Endodermal cell (in vitro differentiated cells): ENCODE measurements around the gene CTSD. TPM values are rescaled to one million over a fixed set of nuclear protein-coding genes. Genes with fewer than 3 reads are reported as not detected.

ENCODE experiments used
- DNase-seq: peaks from one replicate; pipeline ENCODE4 v3.0.0-alpha.2; 2017
- H3K27ac ChIP-seq: 2 replicates; pipeline ENCODE4 v1.5.1; 2013; ENCODE audit warnings: mild to moderate bottlenecking, low read depth, low read length, moderate library complexity
- H3K27me3 ChIP-seq: 2 replicates; pipeline ENCODE4 v1.6.1; 2013; ENCODE audit warnings: mild to moderate bottlenecking, low read length, moderate library complexity; ENCODE audit not compliant: insufficient read depth, control insufficient read depth, poor library complexity, severe bottlenecking
- H3K36me3 ChIP-seq: 2 replicates; pipeline ENCODE4 v1.7.0; 2013; ENCODE audit warnings: mild to moderate bottlenecking, low read length, moderate library complexity; ENCODE audit not compliant: control insufficient read depth, insufficient read depth
- H3K4me1 ChIP-seq: one replicate; pipeline ENCODE4 v1.7.0; 2013; ENCODE audit warnings: low read length; ENCODE audit not compliant: control insufficient read depth, insufficient read depth
- H3K4me3 ChIP-seq: 2 replicates; pipeline ENCODE4 v1.5.1; 2013; ENCODE audit warnings: mild to moderate bottlenecking, low read length, moderate library complexity
- H3K9ac ChIP-seq: 2 replicates; pipeline ENCODE4 v1.6.1; 2013; ENCODE audit warnings: mild to moderate bottlenecking, low read length, moderate library complexity; ENCODE audit not compliant: poor library complexity, severe bottlenecking; ENCODE audit errors: extremely low read depth
- H3K9me3 ChIP-seq: 2 replicates; pipeline ENCODE4 v1.6.1; 2013; ENCODE audit warnings: mild to moderate bottlenecking, low read length, moderate library complexity; ENCODE audit not compliant: control insufficient read depth
- H3K27ac Mint-ChIP-seq: 2 replicates; pipeline ENCODE4 v1.8.0; 2020; ENCODE audit warnings: mixed read lengths
- H3K27me3 Mint-ChIP-seq: 2 replicates; pipeline ENCODE4 v1.8.0; 2021; ENCODE audit warnings: mild to moderate bottlenecking, mixed read lengths; ENCODE audit not compliant: insufficient read depth
- H3K36me3 Mint-ChIP-seq: 2 replicates; pipeline ENCODE4 v1.8.0; 2020; ENCODE audit warnings: low read depth, mixed read lengths
- H3K4me1 Mint-ChIP-seq: 2 replicates; pipeline ENCODE4 v1.8.0; 2020; ENCODE audit warnings: mixed read lengths
- H3K4me3 Mint-ChIP-seq: 2 replicates; pipeline ENCODE4 v1.8.0; 2020; ENCODE audit warnings: mild to moderate bottlenecking, moderate library complexity, mixed read lengths
- H3K9me3 Mint-ChIP-seq: 2 replicates; pipeline ENCODE4 v1.8.0; 2020; ENCODE audit warnings: mild to moderate bottlenecking, mixed read lengths
- WGBS, 2 experiments: methylation state at CpG; one replicate each; pipeline versions ENCODE4 v1.1.5 to v1.1.7; 2013; ENCODE audit warnings: missing lambda C conversion rate in 2 of 2, mixed read lengths in 1 of 2; ENCODE audit not compliant: insufficient coverage in 1 of 2, insufficient read length in 1 of 2; 5-methylcytosine and 5-hydroxymethylcytosine counted together
- total RNA-seq, 2 donors: library from RNA; stranded (reverse); fragmentation: NEBNext Ultra II Directional in 1 of 2; extraction: Animal tissue kit (Norgen Biotek cat#: 25700) in 1 of 2; gene quantifications; 2 replicates in 1 of 2; 3 replicates in 1 of 2; pipeline ENCODE4 v1.2.1, GENCODE V29; 2021
- TF ChIP-seq, protein P1 (sequence below): fragments of 200-600 bp; sonication (generic); conservative IDR thresholded peaks from 2 replicates; pipeline ENCODE4 v1.5.0; 2021; ENCODE audit warnings: antibody characterized with exemption, mild to moderate bottlenecking

The CTSD gene
- total RNA-seq, 2 donors from 2014 or later = 185 to 208 TPM

DNA sequence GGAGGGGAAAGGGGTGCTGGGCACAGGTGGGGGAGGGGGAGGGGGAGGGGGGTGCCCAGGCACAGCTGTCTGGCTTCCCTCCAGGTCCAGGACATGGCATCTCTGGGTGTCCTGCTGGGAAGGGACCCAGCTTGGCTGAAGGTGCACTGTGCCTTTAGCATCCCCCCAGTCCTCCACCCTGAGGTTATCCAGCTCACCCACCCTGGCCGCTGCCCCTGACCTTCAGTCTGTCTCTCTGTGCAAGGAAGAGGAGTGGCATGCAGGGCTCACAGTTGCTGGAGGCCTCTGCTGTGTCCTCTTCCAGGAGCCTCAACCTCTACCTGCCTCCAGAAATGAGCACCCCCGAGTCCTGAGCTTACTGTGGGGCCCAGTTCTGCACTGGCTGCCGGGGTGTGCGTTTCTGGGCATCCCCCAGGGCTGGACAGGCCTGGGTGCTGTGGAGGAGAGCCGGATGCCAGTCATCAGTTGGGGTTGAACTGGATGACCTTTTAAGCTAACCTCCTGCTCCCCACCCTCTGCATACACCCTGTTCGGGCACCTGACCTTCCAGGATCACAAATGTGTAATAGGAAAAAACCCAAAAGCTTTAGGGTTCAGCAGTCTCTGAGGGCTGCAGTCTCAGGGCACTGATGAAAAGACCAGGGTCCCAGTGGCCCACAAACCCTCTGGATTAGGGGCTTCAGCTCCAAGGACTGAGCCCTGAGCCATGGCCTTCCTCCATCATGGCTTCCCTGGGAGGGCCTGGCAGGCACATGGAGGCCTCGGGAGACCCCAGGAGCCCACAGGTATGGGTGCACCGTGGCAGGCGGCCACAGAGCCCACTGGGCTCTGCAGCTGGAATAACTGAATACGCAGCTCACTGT, 9.6 kb upstream of the CTSD start:
- peak; percentile 46 for DNase-seq

DNA sequence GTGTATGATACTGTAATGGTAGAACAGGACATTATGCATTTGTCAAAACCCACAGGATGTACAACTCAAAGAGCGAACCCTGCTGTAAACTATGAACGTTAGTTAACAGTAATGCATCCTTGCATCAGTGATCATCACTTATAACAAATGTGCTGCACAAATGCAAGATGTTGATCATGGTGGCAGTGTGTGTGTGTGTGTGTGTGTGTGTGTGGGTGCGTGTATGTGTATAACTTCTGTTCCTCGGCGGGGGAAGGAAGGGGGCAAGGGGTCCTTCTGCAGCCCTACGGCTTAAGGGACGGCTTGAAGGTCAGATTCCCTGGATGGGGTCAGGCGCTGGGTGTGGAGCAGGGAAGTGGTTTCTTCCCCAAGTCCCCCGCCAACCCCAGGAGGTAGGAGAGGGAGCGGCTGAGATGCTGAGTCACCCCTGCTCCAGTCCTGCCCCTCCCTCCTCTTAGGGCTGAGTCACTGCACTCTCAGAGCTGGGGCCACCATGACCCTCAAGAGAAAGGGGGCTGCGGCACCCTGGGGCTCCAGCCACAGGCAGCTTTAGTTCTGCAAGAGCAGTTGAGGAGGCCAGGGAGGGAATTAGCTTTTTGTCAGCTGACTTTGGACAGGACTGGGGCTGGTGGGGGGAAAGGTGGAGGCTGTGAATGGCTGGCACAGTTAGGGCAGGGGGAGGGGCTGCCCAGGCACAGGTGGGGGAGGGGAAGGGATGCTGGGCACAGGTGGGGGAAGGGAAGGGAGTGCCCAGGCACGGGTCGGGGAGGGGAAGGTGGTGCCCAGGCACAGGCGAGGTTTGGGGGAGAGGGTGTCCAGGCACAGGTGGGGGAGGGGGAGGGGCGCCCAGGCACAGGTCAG, 8.8 kb upstream of the CTSD start:
- DNase-seq = peak; percentile 88
- Mint-ChIP-seq H3K27me3 (peaks cover 32% of the 10 kb centered on the region), H3K4me3 (no peak overlapping the region), H3K9me3 (peaks cover 2% of the 10 kb centered on the region), H3K36me3 (no peaks in the 10 kb centered on the region), H3K27ac (peak overlapping the region; percentile 61), H3K4me1 (peaks cover 3% of the 10 kb centered on the region)
- Histone ChIP-seq H3K27ac (no peak overlapping the region), H3K9me3 (no peaks in the 10 kb centered on the region), H3K4me1 (no peaks in the 10 kb centered on the region), H3K9ac (no peak overlapping the region), H3K27me3 (no peaks in the 10 kb centered on the region), H3K36me3 (no peaks in the 10 kb centered on the region), H3K4me3 (no peak overlapping the region)
- WGBS, 2 experiments = 70 to 71% methylated on average over 4 to 14 of the region's 15 CpGs
- TF ChIP-seq, protein P1, sequence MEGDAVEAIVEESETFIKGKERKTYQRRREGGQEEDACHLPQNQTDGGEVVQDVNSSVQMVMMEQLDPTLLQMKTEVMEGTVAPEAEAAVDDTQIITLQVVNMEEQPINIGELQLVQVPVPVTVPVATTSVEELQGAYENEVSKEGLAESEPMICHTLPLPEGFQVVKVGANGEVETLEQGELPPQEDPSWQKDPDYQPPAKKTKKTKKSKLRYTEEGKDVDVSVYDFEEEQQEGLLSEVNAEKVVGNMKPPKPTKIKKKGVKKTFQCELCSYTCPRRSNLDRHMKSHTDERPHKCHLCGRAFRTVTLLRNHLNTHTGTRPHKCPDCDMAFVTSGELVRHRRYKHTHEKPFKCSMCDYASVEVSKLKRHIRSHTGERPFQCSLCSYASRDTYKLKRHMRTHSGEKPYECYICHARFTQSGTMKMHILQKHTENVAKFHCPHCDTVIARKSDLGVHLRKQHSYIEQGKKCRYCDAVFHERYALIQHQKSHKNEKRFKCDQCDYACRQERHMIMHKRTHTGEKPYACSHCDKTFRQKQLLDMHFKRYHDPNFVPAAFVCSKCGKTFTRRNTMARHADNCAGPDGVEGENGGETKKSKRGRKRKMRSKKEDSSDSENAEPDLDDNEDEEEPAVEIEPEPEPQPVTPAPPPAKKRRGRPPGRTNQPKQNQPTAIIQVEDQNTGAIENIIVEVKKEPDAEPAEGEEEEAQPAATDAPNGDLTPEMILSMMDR = no peak

More for the DNA sequence above, 9.6 kb upstream of the CTSD start:
- Mint-ChIP-seq H3K4me3 (no peak overlapping the region), H3K4me1 (peaks cover 3% of the 10 kb centered on the region), H3K36me3 (no peaks in the 10 kb centered on the region), H3K27ac (no peak overlapping the region), H3K27me3 (peaks cover 34% of the 10 kb centered on the region), H3K9me3 (peaks cover 2% of the 10 kb centered on the region)
- Histone ChIP-seq H3K9ac (no peak overlapping the region), H3K27me3 (no peaks in the 10 kb centered on the region), H3K27ac (no peak overlapping the region), H3K36me3 (no peaks in the 10 kb centered on the region), H3K4me3 (no peak overlapping the region), H3K9me3 (no peaks in the 10 kb centered on the region), H3K4me1 (no peaks in the 10 kb centered on the region)
- WGBS, 2 experiments = 88 to 91% methylated on average over 7 to 10 of the region's 10 CpGs
- TF ChIP-seq, protein P1 = no peak

DNA sequence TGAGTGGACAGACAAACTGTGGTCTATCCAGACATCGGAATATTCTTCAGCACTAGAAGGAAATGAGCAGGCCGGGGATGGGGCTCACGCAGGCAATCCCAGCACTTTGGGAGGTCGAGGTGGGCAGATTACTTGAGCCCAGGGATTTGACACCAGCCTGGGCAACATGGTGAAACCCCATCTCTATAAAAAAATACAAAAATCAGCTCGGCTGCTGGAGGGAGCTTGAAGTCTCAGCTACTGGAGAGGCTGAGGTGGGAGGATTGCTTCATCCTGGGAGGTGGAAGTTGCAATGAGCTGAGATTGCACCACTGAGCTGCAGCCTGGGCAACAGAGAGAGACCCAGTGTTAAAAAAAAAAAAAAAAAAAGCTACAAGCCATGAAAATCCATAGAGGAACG, 8.0 kb upstream of the CTSD start:
- Histone ChIP-seq H3K27me3 (no peaks in the 10 kb centered on the region), H3K9me3 (no peaks in the 10 kb centered on the region), H3K36me3 (no peaks in the 10 kb centered on the region), H3K4me3 (no peak overlapping the region), H3K27ac (no peak overlapping the region), H3K9ac (no peak overlapping the region), H3K4me1 (no peaks in the 10 kb centered on the region)
- no peaks in the 10 kb centered on the region for H3K36me3 Mint-ChIP-seq
- H3K4me1 Mint-ChIP-seq = peaks cover 3% of the 10 kb centered on the region
- WGBS, 2 experiments = 86 to 100% methylated on average over 1 to 6 of the region's 6 CpGs
- DNase-seq = peak; percentile 38
- peaks cover 2% of the 10 kb centered on the region for H3K9me3 Mint-ChIP-seq
- TF ChIP-seq, protein P1 = no peak
- H3K27me3 Mint-ChIP-seq = peaks cover 28% of the 10 kb centered on the region
- no peak overlapping the region for H3K4me3 Mint-ChIP-seq
- H3K27ac Mint-ChIP-seq = no peak overlapping the region
